ENCODE data around the gene GRK1.

GRK1 gene

DNA sequence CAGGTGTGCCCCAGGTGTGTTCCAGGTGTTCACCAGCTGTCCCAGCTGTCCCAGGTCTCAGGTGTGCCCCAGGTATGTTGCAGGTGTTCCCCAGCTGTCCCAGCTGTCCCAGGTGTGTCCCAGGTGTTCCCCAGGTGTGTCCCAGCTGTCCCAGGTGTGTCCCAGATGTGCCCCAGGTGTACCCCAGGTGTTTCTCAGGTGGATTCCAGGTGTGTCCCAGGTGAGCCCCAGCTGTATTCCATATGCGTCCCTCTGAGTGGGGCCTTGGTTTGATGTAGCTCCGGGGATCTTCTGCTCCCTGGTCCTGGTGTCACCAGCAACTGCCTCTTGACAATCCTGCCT is 719 bp upstream of the GRK1 start:
- no peak overlapping the region for H3K4me3 ChIP-seq (replicated peaks; ENCODE audit: low read depth, low read length)
- DNase-seq (ENCODE audit: low read depth): no peak
- TF ChIP-seq, protein P1, sequence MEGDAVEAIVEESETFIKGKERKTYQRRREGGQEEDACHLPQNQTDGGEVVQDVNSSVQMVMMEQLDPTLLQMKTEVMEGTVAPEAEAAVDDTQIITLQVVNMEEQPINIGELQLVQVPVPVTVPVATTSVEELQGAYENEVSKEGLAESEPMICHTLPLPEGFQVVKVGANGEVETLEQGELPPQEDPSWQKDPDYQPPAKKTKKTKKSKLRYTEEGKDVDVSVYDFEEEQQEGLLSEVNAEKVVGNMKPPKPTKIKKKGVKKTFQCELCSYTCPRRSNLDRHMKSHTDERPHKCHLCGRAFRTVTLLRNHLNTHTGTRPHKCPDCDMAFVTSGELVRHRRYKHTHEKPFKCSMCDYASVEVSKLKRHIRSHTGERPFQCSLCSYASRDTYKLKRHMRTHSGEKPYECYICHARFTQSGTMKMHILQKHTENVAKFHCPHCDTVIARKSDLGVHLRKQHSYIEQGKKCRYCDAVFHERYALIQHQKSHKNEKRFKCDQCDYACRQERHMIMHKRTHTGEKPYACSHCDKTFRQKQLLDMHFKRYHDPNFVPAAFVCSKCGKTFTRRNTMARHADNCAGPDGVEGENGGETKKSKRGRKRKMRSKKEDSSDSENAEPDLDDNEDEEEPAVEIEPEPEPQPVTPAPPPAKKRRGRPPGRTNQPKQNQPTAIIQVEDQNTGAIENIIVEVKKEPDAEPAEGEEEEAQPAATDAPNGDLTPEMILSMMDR (IDR thresholded peaks at IDR 0.05; ENCODE audit: low read length, missing control alignments): no peak

DNA sequence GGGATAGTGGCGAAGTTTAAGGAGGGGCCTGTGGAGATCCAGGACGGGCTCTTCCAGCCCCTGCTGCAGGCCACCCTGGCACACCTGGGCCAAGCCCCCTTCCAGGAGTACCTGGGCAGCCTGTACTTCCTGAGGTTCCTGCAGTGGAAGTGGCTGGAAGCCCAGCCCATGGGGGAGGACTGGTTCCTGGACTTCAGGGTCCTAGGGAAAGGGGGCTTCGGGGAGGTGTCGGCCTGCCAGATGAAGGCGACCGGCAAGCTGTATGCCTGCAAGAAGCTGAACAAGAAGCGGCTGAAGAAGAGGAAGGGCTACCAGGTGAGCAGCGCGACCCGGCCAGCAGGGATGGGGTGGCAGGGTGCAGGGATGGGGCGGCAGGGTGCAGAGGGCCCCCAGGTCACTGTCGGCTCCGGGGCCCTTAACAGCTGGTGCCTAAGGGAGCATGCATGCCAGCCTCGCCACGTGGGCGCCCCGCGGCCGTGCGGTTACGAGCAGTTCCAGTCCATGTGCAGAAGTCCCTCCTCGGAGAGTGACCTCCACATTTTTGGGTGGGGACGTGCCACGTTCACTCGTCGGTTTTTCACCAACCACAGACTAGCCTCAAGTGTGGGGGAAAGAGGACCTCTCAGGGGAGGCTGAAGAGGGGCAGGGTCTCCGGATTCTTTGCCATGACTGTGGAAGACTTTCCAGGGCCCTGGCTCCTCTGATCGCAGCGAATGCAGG is 912 bp downstream of the GRK1 start:
- H3K4me3 ChIP-seq (replicated peaks; ENCODE audit: low read depth, low read length): no peak overlapping the region
- no peak for DNase-seq (ENCODE audit: low read depth)
- TF ChIP-seq, protein P1 (IDR thresholded peaks at IDR 0.05; ENCODE audit: low read length, missing control alignments): no peak

DNA sequence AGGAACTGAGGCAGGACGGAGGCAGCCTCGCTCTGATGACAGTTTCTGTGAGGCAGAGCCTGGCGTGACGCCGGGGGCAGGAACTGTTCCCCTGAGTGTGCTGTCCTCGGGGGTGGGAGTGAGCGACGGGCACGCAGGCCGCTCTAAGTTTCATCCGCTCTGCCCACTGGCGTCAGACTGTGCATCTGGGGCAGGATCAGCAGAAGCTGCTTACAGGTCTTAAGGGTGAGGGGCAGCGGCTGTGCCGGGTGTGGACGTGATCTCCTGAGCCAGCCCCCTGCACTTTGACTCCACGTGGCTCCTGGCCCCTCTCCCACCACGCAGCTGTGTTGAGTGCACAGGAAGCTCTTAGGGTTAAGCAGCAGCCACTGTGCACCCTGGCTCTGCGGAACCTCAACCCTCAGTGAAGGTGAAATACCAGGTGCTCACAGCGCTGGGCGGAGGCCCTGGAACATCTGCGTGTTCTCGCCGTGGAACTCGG is 1.5 kb downstream of the GRK1 start:
- DNase-seq (ENCODE audit: low read depth): no peak
- no peak overlapping the region for H3K4me3 ChIP-seq (replicated peaks; ENCODE audit: low read depth, low read length)
- TF ChIP-seq, protein P1 (IDR thresholded peaks at IDR 0.05; ENCODE audit: low read length, missing control alignments): no peak

DNA sequence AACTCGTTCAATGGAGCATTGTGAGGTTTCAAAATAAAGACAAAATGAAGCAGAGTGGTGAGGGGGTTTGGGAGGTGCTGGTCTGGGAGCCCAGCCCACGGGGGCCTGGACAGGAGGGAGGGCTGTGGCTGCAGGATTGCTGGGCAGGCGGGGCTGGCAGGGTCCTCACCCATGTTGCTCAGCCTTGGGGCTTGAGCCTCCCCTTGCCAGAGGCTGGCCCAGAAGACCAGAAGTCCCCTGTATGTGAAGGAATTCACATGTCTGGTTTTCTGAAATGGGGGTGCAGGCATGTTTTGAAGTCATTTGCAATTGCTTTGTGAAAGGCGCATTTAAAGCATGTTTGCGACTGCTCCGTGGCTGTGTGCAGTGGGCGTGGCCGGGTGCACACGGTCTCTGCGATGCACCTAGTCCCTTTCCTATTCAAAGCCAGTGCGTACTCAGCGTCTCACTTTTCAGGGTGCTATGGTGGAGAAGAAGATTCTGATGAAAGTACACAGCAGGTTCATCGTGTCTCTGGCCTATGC is 2.3 kb downstream of the GRK1 start:
- TF ChIP-seq, protein P1 (IDR thresholded peaks at IDR 0.05; ENCODE audit: low read length, missing control alignments): no peak
- no peak for DNase-seq (ENCODE audit: low read depth)
- H3K4me3 ChIP-seq (replicated peaks; ENCODE audit: low read depth, low read length): no peak overlapping the region

DNA sequence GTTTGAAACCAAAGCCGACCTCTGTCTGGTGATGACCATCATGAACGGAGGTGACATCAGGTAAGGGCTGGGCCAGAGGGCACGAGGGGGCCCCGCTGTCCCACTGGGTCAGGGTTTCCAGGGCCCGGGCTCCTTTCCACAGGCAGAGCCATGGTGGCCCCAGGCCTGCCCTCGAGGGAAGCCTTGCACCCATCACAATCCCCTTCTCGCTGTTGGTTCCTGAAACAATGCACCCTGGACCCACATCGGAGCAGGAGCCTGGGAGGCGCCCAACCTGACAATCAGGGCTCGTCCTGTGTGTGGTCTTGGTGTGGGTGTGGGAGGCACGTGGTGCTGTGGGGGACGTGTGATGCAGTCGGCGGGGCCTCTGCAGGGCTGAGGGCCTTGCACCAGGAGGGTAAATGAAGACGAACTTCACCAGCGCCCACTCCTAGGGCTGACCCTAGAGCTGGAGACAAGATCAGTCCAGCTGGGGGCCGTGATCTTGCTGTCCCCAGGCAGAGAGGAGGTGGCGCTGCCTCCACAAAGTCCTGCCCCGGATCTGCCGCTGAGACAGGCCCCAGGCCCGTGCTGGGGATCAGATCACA is 2.8 kb downstream of the GRK1 start:
- TF ChIP-seq, protein P1 (IDR thresholded peaks at IDR 0.05; ENCODE audit: low read length, missing control alignments): no peak
- no peak for DNase-seq (ENCODE audit: low read depth)
- no peak overlapping the region for H3K4me3 ChIP-seq (replicated peaks; ENCODE audit: low read depth, low read length)

DNA sequence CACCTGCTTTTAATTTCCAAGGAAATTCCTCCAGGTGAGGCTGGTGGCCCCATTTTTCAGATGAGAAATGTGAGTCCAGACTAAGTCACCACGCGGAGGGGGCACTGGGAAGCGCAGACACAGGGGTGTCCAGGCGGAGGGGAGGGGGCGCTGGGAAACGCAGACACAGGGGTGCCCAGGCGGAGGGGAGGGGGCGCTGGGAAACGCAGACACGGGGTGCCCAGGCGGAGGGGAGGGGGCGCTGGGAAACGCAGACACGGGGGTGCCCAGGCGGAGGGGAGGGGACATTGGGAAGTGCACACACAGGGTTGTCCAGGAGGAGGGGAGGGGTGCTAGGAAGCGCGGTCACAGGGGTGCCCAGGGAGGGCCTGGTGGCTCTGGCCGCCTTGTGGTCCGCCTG is 3.5 kb downstream of the GRK1 start:
- TF ChIP-seq, protein P1 (IDR thresholded peaks at IDR 0.05; ENCODE audit: low read length, missing control alignments): no peak
- no peak overlapping the region for H3K4me3 ChIP-seq (replicated peaks; ENCODE audit: low read depth, low read length)
- no peak for DNase-seq (ENCODE audit: low read depth)

Measured in fibroblast of pulmonary artery (primary cell).